HG03457 (cell line): ENCODE measurements around the gene PIGQ.

Experiments
- ATAC-seq: cut with Tn5 transposase; IDR thresholded peaks from one replicate; pipeline ENCODE4 v1.9.1; 2021; ENCODE audit warnings: moderate number of reproducible peaks; ENCODE audit not compliant: unreplicated experiment

PIGQ gene

GRCh38 chr16:598823-599739, 29.3 kb downstream of the PIGQ start:
- no peak for ATAC-seq

GRCh38 chr16:600781-601180, 31.0 kb downstream of the PIGQ start:
- ATAC-seq = no peak

GRCh38 chr16:603933-604332, 34.2 kb downstream of the PIGQ start:
- no peak for ATAC-seq

- ATAC-seq = no peak
Observed at GRCh38 chr16:606656-607307, 37.0 kb downstream of the PIGQ start.

- ATAC-seq = no peak
Observed at GRCh38 chr16:608019-608418, 38.3 kb downstream of the PIGQ start.

GRCh38 chr16:609316-609715, 39.5 kb downstream of the PIGQ start:
- ATAC-seq = no peak

GRCh38 chr16:609984-610383, 40.2 kb downstream of the PIGQ start:
- ATAC-seq = no peak

- no peak for ATAC-seq
Observed at GRCh38 chr16:610513-611381, 41.0 kb downstream of the PIGQ start.

- ATAC-seq = no peak
Observed at GRCh38 chr16:615122-615521, 45.4 kb downstream of the PIGQ start.

GRCh38 chr16:616733-617586, 47.2 kb downstream of the PIGQ start:
- ATAC-seq = no peak

- no peak for ATAC-seq
Observed at GRCh38 chr16:617855-618254, 48.1 kb downstream of the PIGQ start.

- ATAC-seq = no peak
Observed at GRCh38 chr16:619476-620100, 49.8 kb downstream of the PIGQ start.

GRCh38 chr16:620700-621525, 51.1 kb downstream of the PIGQ start:
- no peak for ATAC-seq

GRCh38 chr16:621526-622105, 51.8 kb downstream of the PIGQ start:
- ATAC-seq = no peak

- ATAC-seq = no peak
Observed at GRCh38 chr16:622920-623280, 53.1 kb downstream of the PIGQ start.

GRCh38 chr16:624526-625070, 54.8 kb downstream of the PIGQ start:
- no peak for ATAC-seq

- no peak for ATAC-seq
Observed at GRCh38 chr16:625117-625976, 55.6 kb downstream of the PIGQ start.
